IMR-90 (cell line): Measurements from ENCODE around the gene CDKL5. TPM values are rescaled to one million over a fixed set of nuclear protein-coding genes. Genes with fewer than 3 reads are reported as not detected.

Source experiments
- ATAC-seq: fragments of 200-7000 bp; cut with Tn5 transposase; 2 replicates; pipeline ENCODE4 v1.9.1; 2020; ENCODE audit warnings: low read depth, mild to moderate bottlenecking, moderate library complexity
- BruUV-seq: library from RNA; stranded (reverse); fragments of 400-500 nt; replicated peaks from 2 replicates; lab custom pipeline; 2021; lab: Mats Ljungman, UMichigan
- CTCF ChIA-PET: fragments of 300-600 bp; formaldehyde crosslinking; extraction: SDS; loops from one replicate; lab custom pipeline; 2021; ENCODE audit warnings: antibody characterized with exemption; lab: Yijun Ruan, JAX
- POLR2A ChIA-PET: fragments of 300-600 bp; sonication (Branson Sonifier 250); formaldehyde crosslinking; loops from one replicate; lab custom pipeline; 2022; ENCODE audit warnings: antibody characterized with exemption; ENCODE audit not compliant: unreplicated experiment; lab: Charles Lee
- DNase-seq: peaks from one replicate; pipeline ENCODE4 v3.0.0; 2013
- H2AFZ ChIP-seq: replicated peaks from 2 replicates; pipeline ENCODE3; 2013; ENCODE audit warnings: low read length, mild to moderate bottlenecking; ENCODE audit not compliant: poor library complexity
- H2AK5ac ChIP-seq: 2 replicates; pipeline ENCODE4 v1.6.1; 2013; ENCODE audit warnings: low read depth, low read length, inconsistent platforms
- H2AK9ac ChIP-seq: replicated peaks from 2 replicates; pipeline ENCODE3; 2013; ENCODE audit warnings: mild to moderate bottlenecking, low read depth, low read length, moderate library complexity; ENCODE audit not compliant: poor library complexity
- H2BK120ac ChIP-seq: 2 replicates; pipeline ENCODE4 v1.6.1; 2013; ENCODE audit warnings: low read depth, low read length, inconsistent platforms
- H2BK15ac ChIP-seq: 3 replicates; pipeline ENCODE4 v1.6.1; 2013; ENCODE audit warnings: low read depth, low read length, inconsistent platforms
- H2BK20ac ChIP-seq: 2 replicates; pipeline ENCODE4 v1.6.1; 2013; ENCODE audit warnings: low read depth, mild to moderate bottlenecking, inconsistent platforms, low read length, moderate library complexity
- H2BK5ac ChIP-seq: 2 replicates; pipeline ENCODE4 v1.6.1; 2013; ENCODE audit warnings: mild to moderate bottlenecking, low read depth, low read length, inconsistent platforms; ENCODE audit not compliant: poor library complexity, severe bottlenecking
- H3K14ac ChIP-seq: replicated peaks from 2 replicates; pipeline ENCODE4 v1.6.1; 2013; ENCODE audit warnings: low read depth, low read length, inconsistent platforms
- H3K18ac ChIP-seq: 2 replicates; pipeline ENCODE4 v1.6.1; 2013; ENCODE audit warnings: low read depth, low read length, control low read depth
- H3K23ac ChIP-seq: 2 replicates; pipeline ENCODE4 v1.6.1; 2013; ENCODE audit warnings: low read depth, low read length, inconsistent platforms
- H3K27ac ChIP-seq: 2 replicates; pipeline ENCODE4 v1.5.1; 2013; ENCODE audit warnings: mild to moderate bottlenecking, control low read depth, low read length; ENCODE audit not compliant: insufficient read depth
- H3K27me3 ChIP-seq: 2 replicates; pipeline ENCODE4 v1.6.1; 2013; ENCODE audit warnings: low read length; ENCODE audit not compliant: control insufficient read depth, insufficient read depth
- H3K36me3 ChIP-seq: 2 replicates; pipeline ENCODE4 v1.6.1; 2013; ENCODE audit warnings: low read length, mixed read lengths; ENCODE audit not compliant: control insufficient read depth, insufficient read depth
- H3K4ac ChIP-seq: 2 replicates; pipeline ENCODE4 v1.6.1; 2013; ENCODE audit warnings: low read depth, low read length, inconsistent platforms
- H3K4me1 ChIP-seq: 2 replicates; pipeline ENCODE4 v1.6.1; 2013; ENCODE audit warnings: low read length, mixed read lengths; ENCODE audit not compliant: control insufficient read depth, insufficient read depth
- H3K4me2 ChIP-seq: 2 replicates; pipeline ENCODE4 v1.6.1; 2013; ENCODE audit warnings: low read depth, mild to moderate bottlenecking, control low read depth, low read length, moderate library complexity
- H3K4me3 ChIP-seq: 2 replicates; pipeline ENCODE4 v1.5.1; 2013; ENCODE audit warnings: low read depth, mild to moderate bottlenecking, control low read depth, low read length, moderate library complexity; ENCODE audit not compliant: insufficient read depth
- H3K56ac ChIP-seq: 2 replicates; pipeline ENCODE4 v1.6.1; 2013; ENCODE audit warnings: low read length, inconsistent platforms; ENCODE audit not compliant: insufficient read depth; ENCODE audit errors: extremely low read depth
- H3K79me1 ChIP-seq, 2 experiments: 2 replicates each; pipeline ENCODE4 v1.6.1; 2013; ENCODE audit warnings: low read length in 2 of 2, inconsistent platforms in 1 of 2, low read depth in 1 of 2
- H3K9ac ChIP-seq: 2 replicates; pipeline ENCODE4 v1.6.1; 2013; ENCODE audit warnings: low read depth, low read length, control low read depth
- H3K9me1 ChIP-seq: 2 replicates; pipeline ENCODE4 v1.6.1; 2013; ENCODE audit warnings: low read length, inconsistent platforms; ENCODE audit not compliant: insufficient read depth
- H3K9me3 ChIP-seq: 2 replicates; pipeline ENCODE4 v1.6.1; 2013; ENCODE audit warnings: low read length; ENCODE audit not compliant: control insufficient read depth, insufficient read depth
- H4K20me1 ChIP-seq: 2 replicates; pipeline ENCODE4 v1.6.1; 2013; ENCODE audit warnings: low read length, inconsistent platforms; ENCODE audit not compliant: insufficient read depth
- H4K5ac ChIP-seq: 2 replicates; pipeline ENCODE4 v1.6.1; 2013; ENCODE audit warnings: mild to moderate bottlenecking, low read depth, low read length, control low read depth
- H4K8ac ChIP-seq, 2 experiments: 2 replicates each; pipeline ENCODE4 v1.6.1; 2013; ENCODE audit warnings: low read depth in 2 of 2, low read length in 2 of 2, control low read depth in 1 of 2, inconsistent platforms in 1 of 2
- H4K91ac ChIP-seq: 2 replicates; pipeline ENCODE4 v1.6.1; 2013; ENCODE audit warnings: low read depth, low read length, inconsistent platforms; ENCODE audit not compliant: insufficient read depth
- CTCF ChIP-seq: conservative IDR thresholded peaks from 2 replicates; pipeline ENCODE4 v1.5.1; 2012; ENCODE audit warnings: mild to moderate bottlenecking, low read depth, low read length, improper control_type of control experiment
- FOS ChIP-seq: fragments of 150-350 bp; IDR thresholded peaks from 2 replicates; pipeline ENCODE4 v1.6.1; 2016; ENCODE audit warnings: low read depth, low read length
- MAZ ChIP-seq: IDR thresholded peaks from 2 replicates; pipeline ENCODE4 v1.6.1; 2012; ENCODE audit warnings: low read depth, mild to moderate bottlenecking, low read length, improper control_type of control experiment, moderate library complexity, borderline replicate concordance
- POLR2A ChIP-seq: IDR thresholded peaks from 2 replicates; pipeline ENCODE4 v1.6.1; 2012; ENCODE audit warnings: mild to moderate bottlenecking, low read depth, low read length
- RAD21 ChIP-seq: IDR thresholded peaks from 2 replicates; pipeline ENCODE4 v1.6.1; 2012; ENCODE audit warnings: low read length, improper control_type of control experiment
- SMC3 ChIP-seq: fragments of 150-350 bp; IDR thresholded peaks from 2 replicates; pipeline ENCODE4 v1.6.1; 2016; ENCODE audit warnings: low read depth, mild to moderate bottlenecking, antibody characterized with exemption, low read length, moderate library complexity
- WGBS, 2 experiments: methylation state at CpG; one replicate each; pipeline versions ENCODE4 v1.1.5 to v1.1.7; 2013; ENCODE audit warnings: missing lambda C conversion rate in 2 of 2; ENCODE audit not compliant: insufficient read length in 1 of 2; ENCODE audit errors: extremely low coverage in 2 of 2; 5-methylcytosine and 5-hydroxymethylcytosine counted together
- dilution Hi-C: fragments of 300-500 bp; cut with HindIII; formaldehyde crosslinking; loops from one replicate; pipeline ENCODE4 v1.14.3; 2018; ENCODE audit warnings: low sequenced_read_pairs; ENCODE audit not compliant: unreplicated experiment
- in situ Hi-C: fragments of 300-500 bp; cut with MboI; formaldehyde crosslinking; loops from 3 replicates; pipeline ENCODE4 v1.14.3; 2019; ENCODE audit warnings: low sequenced_read_pairs, inconsistent platforms, mixed read lengths
- intact Hi-C: fragments of 100-400 bp; cut with micrococcal nuclease; formaldehyde crosslinking; loops from 2 replicates; pipeline ENCODE4 v1.10.0; 2022
- polyA plus RNA-seq, 3 experiments: library from polyadenylated mRNA; depleted of rRNA; stranded (reverse); fragments of >200 nt; gene quantifications; 2 replicates each; pipeline ENCODE4 v1.2.3, GENCODE V29; 2012; ENCODE audit warnings: low replicate concordance in 1 of 3
- total RNA-seq: library from RNA; depleted of rRNA; stranded (reverse); fragments of >200 nt; gene quantifications from 2 replicates; pipeline ENCODE4 v1.2.3, GENCODE V29; 2012

CDKL5 gene
- total and polyA plus RNA-seq, 2 of the 4 experiments (the other 2 are of a cell fraction) = 3.5 to 9.7 TPM

- 20% methylated on average over 2 of the region's 28 CpGs; no CpG with 5 or more reads in 1 of the 2 experiments for WGBS, 2 experiments
- ChIA-PET CTCF (interaction anchor here (0.6 to 1.0 kb wide), 4 partner anchors 15 to 1111 kb away, joined by 3 to 4 read pairs (median 3); no protein-coding TSS in a partner anchor), POLR2A (no interaction called here)
- H2BK15ac ChIP-seq = peak overlapping the region; percentile 18; the same call in 1 of the 3 replicates
- peak overlapping the region; percentile 89 for H3K18ac ChIP-seq
- no peaks in the 10 kb centered on the region for H3K27me3 ChIP-seq
- H3K56ac ChIP-seq = 0 out of 2 replicates have a peak overlapping the region, but pooled peaks have one; percentile 62
- no peaks in the 10 kb centered on the region; the same call in 1 of the 2 replicates for H4K20me1 ChIP-seq
- H3K9me1 ChIP-seq = no peaks in the 10 kb centered on the region
- peak overlapping the region; percentile 87 for H3K23ac ChIP-seq
- H3K14ac ChIP-seq = peak overlapping the region; percentile 84
- intact Hi-C loops (loop anchor here (2.0 to 10.0 kb wide), 2 partner anchors 150 to 250 kb away; no protein-coding TSS in a partner anchor), in situ Hi-C loops (loop anchor here (10.0 kb wide), 1 partner anchor 260 kb away; no protein-coding TSS in a partner anchor), dilution Hi-C loops (no loop called here)
- H3K9me3 ChIP-seq = no peaks in the 10 kb centered on the region
- H2AFZ ChIP-seq = peak overlapping the region; percentile 86
- H3K4me2 ChIP-seq = peak overlapping the region; percentile 83
- peak overlapping the region; percentile 79 for H2BK5ac ChIP-seq
- peak overlapping the region; percentile 87 for H3K4ac ChIP-seq
- H3K4me3 ChIP-seq = peak overlapping the region; percentile 69
- no TSS peak for BruUV-seq
- H4K91ac ChIP-seq = 0 out of 2 replicates have a peak overlapping the region, but pooled peaks have one; percentile 48
- peaks cover 3% of the 10 kb centered on the region; the same call in 1 of the 2 replicates for H3K4me1 ChIP-seq
- peak overlapping the region; percentile 81 for H3K9ac ChIP-seq
- peak overlapping the region; percentile 86; the same call in 1 of the 2 replicates for H4K5ac ChIP-seq
- H3K36me3 ChIP-seq = no peaks in the 10 kb centered on the region
- peak; percentile 27 for ATAC-seq
- 0 out of 2 replicates have a peak overlapping the region, but pooled peaks have one; percentile 46 for H2BK20ac ChIP-seq
- peak overlapping the region; percentile 96 for H3K27ac ChIP-seq
- peak overlapping the region; percentile 53 for H2AK9ac ChIP-seq
- peak overlapping the region in 1 of 2 experiments; percentile 20; a peak in 2 of 4 replicates for H4K8ac ChIP-seq
- peak overlapping the region; percentile 64; the same call in 1 of the 2 replicates for H2AK5ac ChIP-seq
- TF ChIP-seq FOS = no peak
- TF ChIP-seq POLR2A = no peak; the same call in 1 of the 2 replicates
- TF ChIP-seq MAZ = no peak
- TF ChIP-seq RAD21 = no peak
- TF ChIP-seq SMC3 = no peak
- TF ChIP-seq CTCF = no peak
- H3K79me1 ChIP-seq = peaks cover 3 to 8% of the 10 kb centered on the region in 2 experiments; a peak in 3 of 4 replicates
- peak; percentile 70 for DNase-seq
- peak overlapping the region; percentile 82 for H2BK120ac ChIP-seq
Measured at GRCh38 chrX:18424482-18425198, 768 bp upstream of the CDKL5 start.
